Measurements from ENCODE around the gene EVA1C.

DNA sequence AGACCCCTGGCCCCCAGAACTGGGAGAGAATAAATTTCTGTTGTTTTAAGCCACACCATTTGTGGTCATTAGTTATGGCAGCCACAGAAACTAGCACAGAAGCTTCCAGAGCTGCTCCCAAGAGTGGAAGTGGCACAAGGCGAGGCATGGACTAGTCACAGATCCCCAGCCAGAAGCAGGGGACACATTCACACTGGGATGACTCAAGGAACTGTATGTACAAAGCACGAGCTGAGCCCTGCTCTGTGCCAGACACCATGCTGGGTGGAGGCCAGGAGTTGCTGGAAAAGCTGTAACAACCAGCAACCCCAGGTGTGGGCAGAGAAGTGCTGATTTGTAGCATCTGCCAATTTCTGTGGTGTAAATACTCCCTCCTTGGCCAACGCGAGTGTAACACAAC is 117.2 kb downstream of the EVA1C start:
- TF ChIP-seq, protein P1, sequence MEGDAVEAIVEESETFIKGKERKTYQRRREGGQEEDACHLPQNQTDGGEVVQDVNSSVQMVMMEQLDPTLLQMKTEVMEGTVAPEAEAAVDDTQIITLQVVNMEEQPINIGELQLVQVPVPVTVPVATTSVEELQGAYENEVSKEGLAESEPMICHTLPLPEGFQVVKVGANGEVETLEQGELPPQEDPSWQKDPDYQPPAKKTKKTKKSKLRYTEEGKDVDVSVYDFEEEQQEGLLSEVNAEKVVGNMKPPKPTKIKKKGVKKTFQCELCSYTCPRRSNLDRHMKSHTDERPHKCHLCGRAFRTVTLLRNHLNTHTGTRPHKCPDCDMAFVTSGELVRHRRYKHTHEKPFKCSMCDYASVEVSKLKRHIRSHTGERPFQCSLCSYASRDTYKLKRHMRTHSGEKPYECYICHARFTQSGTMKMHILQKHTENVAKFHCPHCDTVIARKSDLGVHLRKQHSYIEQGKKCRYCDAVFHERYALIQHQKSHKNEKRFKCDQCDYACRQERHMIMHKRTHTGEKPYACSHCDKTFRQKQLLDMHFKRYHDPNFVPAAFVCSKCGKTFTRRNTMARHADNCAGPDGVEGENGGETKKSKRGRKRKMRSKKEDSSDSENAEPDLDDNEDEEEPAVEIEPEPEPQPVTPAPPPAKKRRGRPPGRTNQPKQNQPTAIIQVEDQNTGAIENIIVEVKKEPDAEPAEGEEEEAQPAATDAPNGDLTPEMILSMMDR (IDR thresholded peaks at IDR 0.05) = no peak
- TF ChIP-seq POLR2A (IDR thresholded peaks at IDR 0.05) = no peak
